CD4-positive, alpha-beta T cell treated with Interleukin-12 subunit alpha and Interleukin-12 subunit beta, for 1 hour (primary cell): ENCODE results near the gene MYL5.
"Not testable (repeated sequence)": the region's sequence is repeated elsewhere in the genome, so short reads cannot be mapped to it uniquely, and the experiment has no call there.

Experiments
- DNase-seq: peaks from one replicate; pipeline ENCODE4 v3.0.0-alpha.2; 2020

The MYL5 gene

GRCh38 chr4:674172-675035, at the start of gene MYL5, which contains the start of gene ATP5ME:
Gene MYL5 (plus strand): TSS chr4:674542. CDS start chr4:678027, 3,485 bp downstream.
Gene ATP5ME (minus strand): TSS chr4:674276. CDS start chr4:674247, 29 bp downstream.
- DNase-seq, result peak; percentile 98

GRCh38 chr4:624705-625590, 49.4 kb upstream of the MYL5 start, which contains the start of gene PDE6B:
Gene PDE6B (plus strand): TSS chr4:625573. CDS start chr4:625627, 54 bp downstream.
- DNase-seq, result no peak

- DNase-seq, result no peak
Measured at GRCh38 chr4:625631-626161, 48.6 kb upstream of the MYL5 start.

- DNase-seq, result no peak
Measured at GRCh38 chr4:626201-627091, 47.9 kb upstream of the MYL5 start.

- no peak for DNase-seq
Measured at GRCh38 chr4:627347-628125, 46.8 kb upstream of the MYL5 start.

GRCh38 chr4:628311-628741, 46.0 kb upstream of the MYL5 start:
- DNase-seq, result no peak

GRCh38 chr4:628821-629635, 45.3 kb upstream of the MYL5 start:
- DNase-seq, result no peak

- DNase-seq, result no peak
Measured at GRCh38 chr4:629636-629914, 44.8 kb upstream of the MYL5 start.

- DNase-seq, result no peak
Measured at GRCh38 chr4:629915-630641, 44.3 kb upstream of the MYL5 start.

GRCh38 chr4:630656-631055, 43.7 kb upstream of the MYL5 start:
- DNase-seq, result no peak

GRCh38 chr4:632196-632790, 42.0 kb upstream of the MYL5 start:
- no peak for DNase-seq

- DNase-seq, result no peak
Measured at GRCh38 chr4:632926-633325, 41.4 kb upstream of the MYL5 start.

- DNase-seq, result no peak
Measured at GRCh38 chr4:633406-633805, 40.9 kb upstream of the MYL5 start.

- DNase-seq, result no peak
Measured at GRCh38 chr4:633976-634598, 40.3 kb upstream of the MYL5 start.

- no peak for DNase-seq
Measured at GRCh38 chr4:634599-634985, 39.8 kb upstream of the MYL5 start.

- not testable (repeated sequence) for DNase-seq
Measured at GRCh38 chr4:635066-635835, 39.1 kb upstream of the MYL5 start.

- no peak for DNase-seq
Measured at GRCh38 chr4:635851-636627, 38.3 kb upstream of the MYL5 start.
